Right cardiac atrium (tissue), 5 donors: ENCODE data around the gene PRCP. TPM values are rescaled to one million over a fixed set of nuclear protein-coding genes. Genes with fewer than 3 reads are reported as not detected.

ENCODE experiments used
- ATAC-seq, 2 donors: fragments of 200-7000 bp; cut with Tn5 transposase; one replicate each; pipeline versions ENCODE4 v1.8.0 to v1.9.1; 2020; ENCODE audit warnings: moderate library complexity in 2 of 2, mild to moderate bottlenecking in 1 of 2
- DNase-seq, 3 donors: peaks; one replicate each; pipeline ENCODE4 v3.0.0-alpha.2; 2020
- H3K27ac ChIP-seq: one replicate; pipeline ENCODE4 v1.5.1; 2013; ENCODE audit warnings: mild to moderate bottlenecking, low read length, control low read depth, moderate library complexity
- H3K27me3 ChIP-seq: one replicate; pipeline ENCODE4 v1.6.1; 2013; ENCODE audit not compliant: control insufficient read depth, insufficient read depth
- H3K4me1 ChIP-seq: one replicate; pipeline ENCODE4 v1.6.1; 2013; ENCODE audit warnings: low read length; ENCODE audit not compliant: control insufficient read depth, insufficient read depth
- H3K4me3 ChIP-seq: one replicate; pipeline ENCODE4 v1.5.1; 2013; ENCODE audit warnings: low read length, control low read depth
- H3K9me3 ChIP-seq: one replicate; pipeline ENCODE4 v1.6.1; 2013; ENCODE audit warnings: low read length; ENCODE audit not compliant: control insufficient read depth
- WGBS: extraction: QIAGEN DNeasy Blood & Tissue Kit; methylation state at CpG from one replicate; pipeline ENCODE4 v1.1.7; 2013; 5-methylcytosine and 5-hydroxymethylcytosine counted together
- intact Hi-C, 4 donors: fragments of 100-400 bp; cut with DNase I; formaldehyde crosslinking; loops; one replicate each; pipeline versions ENCODE4 v1.11.0 to v1.14.0; 2022 to 2023
- polyA plus RNA-seq: library from polyadenylated mRNA; stranded (reverse); fragments of 200-250 nt; gene quantifications from one replicate; pipeline ENCODE4 v1.2.3, GENCODE V29; 2013
- total RNA-seq, 4 donors: library from RNA; stranded (reverse); fragmentation: NEBNext Ultra II Directional; extraction: Animal tissue kit (Norgen Biotek cat#: 25700); gene quantifications; one replicate each; pipeline ENCODE4 v1.2.1, GENCODE V29; 2021
- donor health status: healthy with polysubstance abuse.
- donor health status: DM: no; HTN: yes; CAD: no.
- donor health status: DM: no; HTN: no; CAD: no.
- donor health status: DM: no; HTN: yes; CAD: no; lungs with severe emphysema.
- donor health status: DM: yes; HTN: yes; CAD: no.

The PRCP gene
- total and polyA plus RNA-seq, 5 donors, result 69.1 to 100 (median 84.3) TPM

- H3K9me3 ChIP-seq, result no peaks in the 10 kb centered on the region
- intact Hi-C loops, result loop anchor here (5.0 to 10.0 kb wide), 4 partner anchors 257 to 347 kb away; partner anchors contain the start of gene ANKRD42 (in 2 of the 4)
- WGBS, result 89% methylated on average over 5 of the region's 5 CpGs
- ATAC-seq (no peak), DNase-seq (no peak)
- no peak overlapping the region for H3K27ac ChIP-seq
- no peaks in the 10 kb centered on the region for H3K4me1 ChIP-seq
- H3K4me3 ChIP-seq, result no peak overlapping the region
- H3K27me3 ChIP-seq, result no peaks in the 10 kb centered on the region
These were observed 7.1 kb upstream of the PRCP start for GRCh38 chr11:82907371-82907770.

GRCh38 chr11:82906931-82907330, 6.7 kb upstream of the PRCP start:
- DNase-seq (no peak), ATAC-seq (no peak)
- Histone ChIP-seq H3K27ac (no peak overlapping the region), H3K27me3 (no peaks in the 10 kb centered on the region), H3K4me1 (no peaks in the 10 kb centered on the region), H3K4me3 (no peak overlapping the region), H3K9me3 (no peaks in the 10 kb centered on the region)
- WGBS, result 36% methylated on average over 2 of the region's 2 CpGs
- intact Hi-C loops, result loop anchor here (5.0 to 10.0 kb wide), 4 partner anchors 258 to 348 kb away; partner anchors contain the start of gene ANKRD42 (in 2 of the 4)

DNA sequence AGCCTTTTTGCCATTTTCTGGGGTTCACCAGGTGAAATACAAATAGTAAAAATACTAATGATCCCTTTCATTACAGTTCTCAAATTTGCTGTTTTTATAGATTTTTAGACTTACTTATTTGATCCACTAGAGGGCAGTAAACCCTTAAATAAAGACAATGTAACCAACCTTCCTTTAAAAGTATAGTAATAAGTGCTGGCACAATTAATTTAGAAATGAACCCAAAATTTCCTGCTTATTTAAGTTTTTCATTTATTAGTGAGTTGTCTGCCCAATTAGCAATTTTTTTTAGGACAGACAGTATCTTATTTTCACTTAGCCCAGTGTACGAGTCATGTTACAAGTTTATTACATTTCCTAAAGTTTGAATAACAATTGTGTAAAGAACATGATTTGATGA, 6.0 kb upstream of the PRCP start:
- DNase-seq (no peak), ATAC-seq (no peak)
- intact Hi-C loops, result loop anchor here (5.0 to 10.0 kb wide), 4 partner anchors 259 to 349 kb away; partner anchors contain the start of gene ANKRD42 (in 2 of the 4)
- Histone ChIP-seq H3K4me3 (no peak overlapping the region), H3K4me1 (no peaks in the 10 kb centered on the region), H3K27me3 (no peaks in the 10 kb centered on the region), H3K9me3 (no peaks in the 10 kb centered on the region), H3K27ac (no peak overlapping the region)
- 51% methylated on average over 1 of the region's 1 CpG for WGBS

DNA sequence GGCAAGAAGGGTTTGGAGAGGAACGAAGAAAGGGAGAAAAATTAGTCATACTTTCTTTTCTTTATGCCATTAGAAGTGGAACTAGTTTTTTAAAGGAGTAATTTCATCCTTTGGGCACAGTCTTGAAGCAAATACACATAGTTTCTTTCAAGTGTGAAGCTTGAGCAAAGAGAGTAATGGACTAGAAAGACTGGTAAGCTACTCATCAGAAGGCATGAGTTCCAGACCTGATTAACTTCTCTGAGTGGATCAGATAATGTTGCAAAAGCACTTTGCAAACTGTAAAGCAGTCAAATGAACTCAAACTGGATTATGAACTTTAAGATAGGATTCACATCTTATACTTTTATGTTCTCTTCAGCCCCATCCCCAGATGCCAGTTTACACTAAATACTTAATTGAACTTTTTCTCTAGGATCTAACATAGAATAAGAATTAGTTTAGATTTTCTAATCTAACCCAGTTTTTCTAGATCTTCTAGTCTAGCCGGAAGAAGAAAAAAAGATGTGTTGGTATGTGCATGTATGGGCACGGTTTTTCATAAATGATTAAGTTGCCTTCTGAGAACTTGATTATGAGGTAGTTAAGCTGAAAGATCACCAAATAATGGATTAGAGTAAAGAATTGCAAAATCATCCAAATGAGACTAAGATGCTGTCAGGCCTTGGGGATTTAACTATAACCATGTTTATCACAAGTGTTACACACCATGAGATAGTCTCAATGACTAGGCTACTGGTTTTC, 3.8 kb upstream of the PRCP start:
- H3K4me1 ChIP-seq, result no peaks in the 10 kb centered on the region
- H3K27me3 ChIP-seq, result no peaks in the 10 kb centered on the region
- H3K4me3 ChIP-seq, result no peak overlapping the region
- ATAC-seq, result no peak
- WGBS, result 84% methylated on average over 3 of the region's 3 CpGs
- DNase-seq, result no peak
- H3K9me3 ChIP-seq, result no peaks in the 10 kb centered on the region
- intact Hi-C loops, result loop anchor here (5.0 to 10.0 kb wide), 5 partner anchors 37 to 351 kb away; partner anchors contain the start of gene ANKRD42 (in 2 of the 4)
- H3K27ac ChIP-seq, result no peak overlapping the region

DNA sequence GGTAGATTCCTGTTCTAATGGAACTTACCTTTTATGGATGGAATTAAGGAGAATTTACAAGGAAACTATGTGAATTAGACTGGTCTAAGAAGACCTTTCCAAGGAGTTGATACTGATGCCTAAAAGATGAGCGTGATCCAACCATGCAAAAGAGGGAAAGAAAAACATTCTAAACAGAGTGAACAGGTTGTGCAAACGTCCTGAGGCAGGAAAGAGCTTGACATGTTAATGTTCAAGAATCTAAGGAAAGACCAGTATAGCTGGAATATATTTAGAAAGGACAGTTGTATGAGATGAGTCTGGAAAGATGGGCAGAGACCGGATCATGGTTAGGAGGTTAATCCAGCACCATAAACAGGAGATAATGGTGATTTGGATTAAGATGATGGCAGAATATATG, 2.6 kb upstream of the PRCP start:
- H3K4me1 ChIP-seq, result no peaks in the 10 kb centered on the region
- intact Hi-C loops, result loop anchor here (5.0 to 10.0 kb wide), 5 partner anchors 36 to 352 kb away; partner anchors contain the start of gene ANKRD42 (in 2 of the 4)
- H3K4me3 ChIP-seq, result no peak overlapping the region
- H3K27ac ChIP-seq, result no peak overlapping the region
- DNase-seq (no peak), ATAC-seq (no peak)
- H3K27me3 ChIP-seq, result no peaks in the 10 kb centered on the region
- no peaks in the 10 kb centered on the region for H3K9me3 ChIP-seq
- WGBS, result 77% methylated on average over 3 of the region's 3 CpGs

GRCh38 chr11:82901922-82902485, 1.8 kb upstream of the PRCP start:
- Histone ChIP-seq H3K4me3 (peak overlapping the region; percentile 82), H3K9me3 (no peaks in the 10 kb centered on the region), H3K27me3 (no peaks in the 10 kb centered on the region), H3K27ac (no peak overlapping the region), H3K4me1 (no peaks in the 10 kb centered on the region)
- ATAC-seq (no peak), DNase-seq (no peak)
- WGBS, result 4% methylated on average over 15 of the region's 15 CpGs
- intact Hi-C loops, result loop anchor here (5.0 to 10.0 kb wide), 5 partner anchors 35 to 353 kb away; partner anchors contain the start of gene ANKRD42 (in 2 of the 4)

DNA sequence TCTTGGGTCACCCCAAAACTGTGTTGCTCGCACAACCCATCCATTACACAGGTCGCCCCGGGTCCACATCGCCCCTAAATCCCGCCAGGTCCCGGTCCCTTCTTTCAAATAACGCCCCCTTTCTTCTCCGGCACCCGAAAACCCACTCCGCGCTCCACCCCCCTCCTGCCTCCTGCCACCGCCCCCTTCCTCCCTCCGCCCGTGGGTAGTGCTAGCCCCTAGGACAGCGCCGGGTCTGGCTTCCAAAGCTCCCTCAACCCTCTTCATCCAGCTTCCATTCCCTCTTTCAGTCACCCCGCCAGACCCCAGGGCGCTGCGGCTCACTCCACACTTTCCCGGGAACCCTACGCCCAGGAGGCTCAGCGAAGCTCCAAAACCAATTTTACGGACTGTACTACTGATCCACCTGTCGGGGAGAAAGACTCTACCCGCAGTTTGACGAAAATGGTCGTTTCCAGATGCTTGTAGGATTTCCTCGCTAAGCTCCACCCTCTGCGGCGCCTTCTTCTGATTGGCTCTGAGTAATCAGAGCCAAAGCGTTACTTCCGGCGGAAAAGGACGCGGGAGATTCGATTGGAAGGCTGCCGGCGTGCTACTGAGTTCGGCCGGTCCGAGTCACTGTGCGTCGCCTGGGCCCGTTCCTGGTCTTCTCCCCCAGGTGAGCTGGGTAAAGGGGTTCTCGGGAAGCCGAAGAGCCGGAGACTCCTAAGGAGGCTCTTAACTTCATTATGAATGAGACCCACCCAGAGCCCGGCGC, 1.1 kb upstream of the PRCP start, which contains the start of gene DDIAS:
DDIAS (plus strand) TSS at position 572 of the 757 bp plus-strand sequence. CDS start 13,003 bp downstream, outside the sequence.
- Histone ChIP-seq H3K4me3 (peak within 1 kb of the TSS; percentile 82), H3K4me1 (no peaks in the 10 kb centered on the region), H3K9me3 (no peaks in the 10 kb centered on the region), H3K27ac (peak within 1 kb of the TSS; percentile 87), H3K27me3 (no peaks in the 10 kb centered on the region)
- ATAC-seq (peak; percentile 87 to 91), DNase-seq (peak; percentile 96 to 98 (median 96))
- under 1% methylated on average over 49 of the region's 49 CpGs for WGBS
- intact Hi-C loops, result loop anchor here (5.0 to 10.0 kb wide), 5 partner anchors 34 to 353 kb away; partner anchors contain the start of gene ANKRD42 (in 2 of the 4)

DNA sequence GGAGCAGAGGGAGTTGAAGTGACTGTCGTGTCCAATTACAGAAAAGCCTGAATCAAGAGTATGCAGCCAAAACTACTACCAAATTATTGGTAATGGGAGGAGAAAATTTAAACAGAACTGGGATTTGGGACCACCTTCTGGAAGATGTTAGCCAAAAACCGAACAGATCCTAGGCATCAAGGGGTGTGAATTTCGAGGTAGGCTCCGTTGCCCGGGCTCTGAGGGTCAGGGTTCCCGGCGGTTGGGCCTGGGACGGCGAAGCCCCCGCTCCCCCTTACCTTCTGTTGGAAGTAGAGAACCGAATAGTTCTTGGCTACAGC, 313 bp downstream of the PRCP start:
- DNase-seq, result no peak
- Histone ChIP-seq H3K4me3 (peak overlapping the region; percentile 82), H3K27me3 (no peaks in the 10 kb centered on the region), H3K9me3 (no peaks in the 10 kb centered on the region), H3K27ac (peak overlapping the region; percentile 86), H3K4me1 (no peaks in the 10 kb centered on the region)
- WGBS, result under 1% methylated on average over 11 of the region's 11 CpGs
- no peak for ATAC-seq
- intact Hi-C loops, result loop anchor here (5.0 to 10.0 kb wide), 5 partner anchors 33 to 355 kb away; partner anchors contain the start of gene ANKRD42 (in 2 of the 4)

- 12% methylated on average over 3 of the region's 3 CpGs for WGBS
- H3K27ac ChIP-seq, result no peak overlapping the region
- no peaks in the 10 kb centered on the region for H3K4me1 ChIP-seq
- ATAC-seq (no peak), DNase-seq (no peak)
- intact Hi-C loops, result no loop called here
- peak overlapping the region; percentile 82 for H3K4me3 ChIP-seq
- no peaks in the 10 kb centered on the region for H3K27me3 ChIP-seq
- H3K9me3 ChIP-seq, result no peaks in the 10 kb centered on the region
These were observed 927 bp downstream of the PRCP start for GRCh38 chr11:82899186-82899820.

GRCh38 chr11:82898241-82898640, 2.0 kb downstream of the PRCP start:
- H3K4me1 ChIP-seq, result peaks cover 2% of the 10 kb centered on the region
- H3K27me3 ChIP-seq, result no peaks in the 10 kb centered on the region
- peak overlapping the region; percentile 82 for H3K4me3 ChIP-seq
- no peak overlapping the region for H3K27ac ChIP-seq
- no peaks in the 10 kb centered on the region for H3K9me3 ChIP-seq
- ATAC-seq (no peak), DNase-seq (no peak)
- intact Hi-C loops, result no loop called here
- WGBS, result 25% methylated on average over 1 of the region's 1 CpG
